WTC11 (cell line): ENCODE data around the gene PAPOLG. TPM values are rescaled to one million over a fixed set of nuclear protein-coding genes. Genes with fewer than 3 reads are reported as not detected.

ENCODE experiments used
- ATAC-seq: fragments of 200-7000 bp; cut with Tn5 transposase; 2 replicates; pipeline ENCODE4 v1.10.0; 2021; ENCODE audit warnings: mild to moderate bottlenecking, moderate library complexity
- CTCF ChIA-PET: fragments of 300-600 bp; sonication (Branson Sonifier 250); formaldehyde crosslinking; loops from one replicate; lab custom pipeline; 2021; ENCODE audit warnings: antibody characterized with exemption; lab: Charles Lee
- POLR2A ChIA-PET: fragments of 350-600 bp; sonication (Branson Sonifier 250); formaldehyde crosslinking; loops from one replicate; lab custom pipeline; 2021; ENCODE audit warnings: antibody characterized with exemption; lab: Charles Lee
- DNase-seq: peaks from one replicate; pipeline ENCODE4 v3.0.0; 2021; ENCODE audit warnings: low spot score
- H3K27ac Mint-ChIP-seq: 2 replicates; pipeline ENCODE4 v1.8.0; 2021; ENCODE audit warnings: mixed read lengths
- H3K27me3 Mint-ChIP-seq: 2 replicates; pipeline ENCODE4 v1.8.0; 2021; ENCODE audit warnings: low read depth, mild to moderate bottlenecking, moderate library complexity, mixed read lengths
- H3K36me3 Mint-ChIP-seq: 2 replicates; pipeline ENCODE4 v1.8.0; 2021; ENCODE audit warnings: mixed read lengths
- H3K4me1 Mint-ChIP-seq: 2 replicates; pipeline ENCODE4 v1.8.0; 2022; ENCODE audit warnings: mixed read lengths
- H3K4me3 Mint-ChIP-seq: 2 replicates; pipeline ENCODE4 v1.8.0; 2021; ENCODE audit warnings: mild to moderate bottlenecking, moderate library complexity, mixed read lengths
- H3K9me3 Mint-ChIP-seq: 2 replicates; pipeline ENCODE4 v1.8.0; 2021; ENCODE audit warnings: mixed read lengths
- ARID4B ChIP-seq: sonication (generic); formaldehyde crosslinking; IDR thresholded peaks from 2 replicates; pipeline ENCODE4 v1.8.0; 2023; ENCODE audit warnings: missing genetic modification reagents, mild to moderate bottlenecking, borderline replicate concordance
- ATF1 ChIP-seq: sonication (generic); formaldehyde crosslinking; IDR thresholded peaks from 2 replicates; pipeline ENCODE4 v1.8.1; 2023; ENCODE audit warnings: mild to moderate bottlenecking, moderate library complexity, missing genetic modification reagents
- CBFB ChIP-seq: sonication (generic); formaldehyde crosslinking; IDR thresholded peaks from 2 replicates; pipeline ENCODE4 v1.8.1; 2022; ENCODE audit warnings: mild to moderate bottlenecking, low read depth, missing genetic modification reagents
- CREB1 ChIP-seq: sonication (generic); formaldehyde crosslinking; IDR thresholded peaks from 2 replicates; pipeline ENCODE4 v1.8.0; 2023; ENCODE audit warnings: mild to moderate bottlenecking, missing genetic modification reagents
- E2F1 ChIP-seq: sonication (generic); formaldehyde crosslinking; IDR thresholded peaks from 2 replicates; pipeline ENCODE4 v1.8.0; 2022; ENCODE audit warnings: mild to moderate bottlenecking, missing genetic modification reagents
- FOXP1 ChIP-seq: sonication (generic); formaldehyde crosslinking; IDR thresholded peaks from 2 replicates; pipeline ENCODE4 v1.8.0; 2022; ENCODE audit warnings: missing genetic modification reagents, mild to moderate bottlenecking, moderate library complexity, borderline replicate concordance
- KAT7 ChIP-seq: sonication (generic); formaldehyde crosslinking; IDR thresholded peaks from 2 replicates; pipeline ENCODE4 v1.8.1; 2023; ENCODE audit warnings: missing genetic modification reagents, mild to moderate bottlenecking, borderline replicate concordance
- MAX ChIP-seq: sonication (generic); formaldehyde crosslinking; IDR thresholded peaks from 2 replicates; pipeline ENCODE4 v1.8.0; 2022; ENCODE audit warnings: mild to moderate bottlenecking, missing genetic modification reagents
- MLX ChIP-seq: sonication (generic); formaldehyde crosslinking; IDR thresholded peaks from 2 replicates; pipeline ENCODE4 v1.8.1; 2023; ENCODE audit warnings: mild to moderate bottlenecking, missing genetic modification reagents, moderate library complexity
- MXD4 ChIP-seq: fragments of 250-450 bp; sonication (Bioruptor Pico); IDR thresholded peaks from 2 replicates; pipeline ENCODE4 v1.8.0; 2021; ENCODE audit warnings: mild to moderate bottlenecking, moderate library complexity, borderline replicate concordance
- PRRX2 ChIP-seq: fragments of 250-450 bp; sonication (Bioruptor Pico); IDR thresholded peaks from 2 replicates; pipeline ENCODE4 v1.8.0; 2021; ENCODE audit warnings: mild to moderate bottlenecking
- RELA ChIP-seq: sonication (generic); formaldehyde crosslinking; IDR thresholded peaks from 2 replicates; pipeline ENCODE4 v1.8.1; 2022; ENCODE audit warnings: missing genetic modification reagents, mild to moderate bottlenecking, borderline replicate concordance
- RORB ChIP-seq: fragments of 250-450 bp; sonication (Bioruptor Pico); IDR thresholded peaks from 2 replicates; pipeline ENCODE4 v1.9.0; 2021; ENCODE audit warnings: mild to moderate bottlenecking
- USF2 ChIP-seq: sonication (generic); formaldehyde crosslinking; IDR thresholded peaks from 2 replicates; pipeline ENCODE4 v1.8.1; 2023; ENCODE audit warnings: mild to moderate bottlenecking, missing genetic modification reagents, moderate library complexity
- ZMAT4 ChIP-seq: fragments of 250-450 bp; sonication (Bioruptor Pico); IDR thresholded peaks from 2 replicates; pipeline ENCODE4 v1.9.0; 2021; ENCODE audit warnings: mild to moderate bottlenecking
- ZNF317 ChIP-seq: sonication (generic); formaldehyde crosslinking; IDR thresholded peaks from 2 replicates; pipeline ENCODE4 v1.8.1; 2023; ENCODE audit warnings: low read depth, mild to moderate bottlenecking, moderate library complexity, missing genetic modification reagents, borderline replicate concordance
- ZNF416 ChIP-seq: fragments of 250-450 bp; sonication (Bioruptor Pico); IDR thresholded peaks from 2 replicates; pipeline ENCODE4 v1.9.0; 2021; ENCODE audit warnings: mild to moderate bottlenecking, inconsistent platforms
- ZNF532 ChIP-seq: fragments of 250-450 bp; sonication (Bioruptor Pico); IDR thresholded peaks from 2 replicates; pipeline ENCODE4 v1.9.0; 2021; ENCODE audit warnings: mild to moderate bottlenecking, borderline replicate concordance
- total RNA-seq: library from RNA; stranded (reverse); gene quantifications from 3 replicates; pipeline ENCODE4 v1.2.3, GENCODE V29; 2021

The PAPOLG gene
- total RNA-seq, 1 experiment from 2014 or later, result 22.5 TPM

GRCh38 chr2:60735496-60736250 lies 20.4 kb upstream of the PAPOLG start:
- H3K4me1 Mint-ChIP-seq, result peaks cover 10% of the 10 kb centered on the region
- CTCF ChIA-PET, result interaction anchor here (1.0 to 1.4 kb wide), 4 partner anchors 20 to 263 kb away, joined by 4 to 11 read pairs (median 4); partner anchors contain the start of gene PAPOLG
- no peak overlapping the region for H3K27ac Mint-ChIP-seq

GRCh38 chr2:60738679-60739078 lies 17.4 kb upstream of the PAPOLG start:
- H3K4me3 Mint-ChIP-seq, result no peak overlapping the region
- peaks cover 24% of the 10 kb centered on the region for H3K4me1 Mint-ChIP-seq
- H3K9me3 Mint-ChIP-seq, result peaks cover 5% of the 10 kb centered on the region
- no peak for TF ChIP-seq RORB
- TF ChIP-seq ZNF532, result no peak
- TF ChIP-seq, all 79 proteins: peak for 0
- ChIA-PET CTCF (no interaction called here), POLR2A (no interaction called here)
- H3K36me3 Mint-ChIP-seq, result 0 out of 2 replicates have a peak, but pooled peaks cover 5% of the 10 kb centered on the region
- ATAC-seq, result no peak
- no peak overlapping the region for H3K27ac Mint-ChIP-seq
- DNase-seq, result no peak
- H3K27me3 Mint-ChIP-seq, result peaks cover 87% of the 10 kb centered on the region

More at GRCh38 chr2:60735496-60736250, 20.4 kb upstream of the PAPOLG start:
- Mint-ChIP-seq H3K36me3 (0 out of 2 replicates have a peak, but pooled peaks cover 5% of the 10 kb centered on the region), H3K27me3 (peaks cover 70% of the 10 kb centered on the region), H3K4me3 (peak overlapping the region; percentile 92), H3K9me3 (peaks cover 5% of the 10 kb centered on the region)
- POLR2A ChIA-PET, result interaction anchor here (0.6 kb wide), 1 partner anchor 89 kb away, joined by 4 read pairs; no protein-coding TSS in a partner anchor
- DNase-seq (peak; percentile 64), ATAC-seq (peak; percentile 89)
- peak; percentile 88 for TF ChIP-seq KAT7 (CRISPR knock-in tag)
- no peak for TF ChIP-seq ZNF317 (CRISPR knock-in tag)

GRCh38 chr2:60739156-60739555 lies 16.9 kb upstream of the PAPOLG start:
- no peak overlapping the region for H3K27ac Mint-ChIP-seq
- no peak overlapping the region for H3K4me3 Mint-ChIP-seq
- 0 out of 2 replicates have a peak, but pooled peaks cover 5% of the 10 kb centered on the region for H3K36me3 Mint-ChIP-seq
- ATAC-seq, result no peak
- H3K9me3 Mint-ChIP-seq, result peaks cover 5% of the 10 kb centered on the region
- no peak for DNase-seq
- H3K27me3 Mint-ChIP-seq, result peaks cover 87% of the 10 kb centered on the region
- ChIA-PET CTCF (no interaction called here), POLR2A (no interaction called here)
- peaks cover 24% of the 10 kb centered on the region for H3K4me1 Mint-ChIP-seq
- no peak for TF ChIP-seq ZMAT4 (CRISPR knock-in tag)
- TF ChIP-seq RORB, result no peak
- no peak for TF ChIP-seq MLX (CRISPR knock-in tag)
- TF ChIP-seq E2F1 (CRISPR knock-in tag), result no peak
- TF ChIP-seq PRRX2 (CRISPR knock-in tag), result no peak
- TF ChIP-seq CBFB (CRISPR knock-in tag), result no peak
- TF ChIP-seq MAX (CRISPR knock-in tag), result no peak
- no peak for TF ChIP-seq ZNF416 (CRISPR knock-in tag)
- TF ChIP-seq ATF1, result no peak
- TF ChIP-seq CREB1 (CRISPR knock-in tag), result no peak
- TF ChIP-seq USF2 (CRISPR knock-in tag), result no peak
- TF ChIP-seq ARID4B (CRISPR knock-in tag), result no peak
- TF ChIP-seq FOXP1 (CRISPR knock-in tag), result no peak
- TF ChIP-seq MXD4 (CRISPR knock-in tag), result no peak
- no peak for TF ChIP-seq RELA
